Gastrocnemius medialis (tissue), 4 donors: ENCODE data around the gene FN3KRP.
"Not testable (repeated sequence)": the region's sequence is repeated elsewhere in the genome, so short reads cannot be mapped to it uniquely, and the experiment has no call there.

Experiments used
- POLR2A ChIP-seq, 2 donors: fragments of 450-650 bp; IDR thresholded peaks; one replicate each; pipeline ENCODE4 v1.6.1; 2017; ENCODE audit warnings: antibody characterized with exemption in 2 of 2, mild to moderate bottlenecking in 2 of 2, moderate library complexity in 2 of 2
- TF ChIP-seq, protein P1 (sequence below), 5 experiments: fragments of 450-650 bp in 3 of 5; fragments of 200-600 bp in 2 of 5; sonication (generic) in 2 of 5; IDR thresholded peaks in 4 of 5; conservative IDR thresholded peaks in 1 of 5; 1 replicate in 4 of 5; 2 replicates in 1 of 5; pipeline ENCODE4 v1.5.1; 2016 to 2019; ENCODE audit warnings: antibody characterized with exemption in 5 of 5, mild to moderate bottlenecking in 3 of 5, moderate library complexity in 3 of 5

DNA sequence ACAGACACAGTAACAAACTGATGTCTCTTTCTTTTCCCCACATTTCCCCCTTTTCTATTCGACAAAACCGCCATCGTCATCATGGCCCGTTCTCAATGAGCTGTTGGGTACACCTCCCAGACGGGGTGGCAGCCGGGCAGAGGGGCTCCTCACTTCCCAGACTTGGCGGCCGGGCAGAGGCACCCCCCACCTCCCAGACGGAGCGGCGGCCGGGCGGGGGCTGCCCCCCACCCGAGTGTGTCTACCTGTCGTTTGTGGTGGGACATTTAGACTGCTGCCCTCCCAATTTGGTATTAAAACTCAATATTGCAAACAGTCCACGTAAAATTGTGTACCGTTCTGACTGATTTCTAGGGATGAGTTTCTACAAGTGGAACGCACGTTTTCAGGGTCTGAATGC, 58.0 kb downstream of the FN3KRP start:
- TF ChIP-seq, protein P1, sequence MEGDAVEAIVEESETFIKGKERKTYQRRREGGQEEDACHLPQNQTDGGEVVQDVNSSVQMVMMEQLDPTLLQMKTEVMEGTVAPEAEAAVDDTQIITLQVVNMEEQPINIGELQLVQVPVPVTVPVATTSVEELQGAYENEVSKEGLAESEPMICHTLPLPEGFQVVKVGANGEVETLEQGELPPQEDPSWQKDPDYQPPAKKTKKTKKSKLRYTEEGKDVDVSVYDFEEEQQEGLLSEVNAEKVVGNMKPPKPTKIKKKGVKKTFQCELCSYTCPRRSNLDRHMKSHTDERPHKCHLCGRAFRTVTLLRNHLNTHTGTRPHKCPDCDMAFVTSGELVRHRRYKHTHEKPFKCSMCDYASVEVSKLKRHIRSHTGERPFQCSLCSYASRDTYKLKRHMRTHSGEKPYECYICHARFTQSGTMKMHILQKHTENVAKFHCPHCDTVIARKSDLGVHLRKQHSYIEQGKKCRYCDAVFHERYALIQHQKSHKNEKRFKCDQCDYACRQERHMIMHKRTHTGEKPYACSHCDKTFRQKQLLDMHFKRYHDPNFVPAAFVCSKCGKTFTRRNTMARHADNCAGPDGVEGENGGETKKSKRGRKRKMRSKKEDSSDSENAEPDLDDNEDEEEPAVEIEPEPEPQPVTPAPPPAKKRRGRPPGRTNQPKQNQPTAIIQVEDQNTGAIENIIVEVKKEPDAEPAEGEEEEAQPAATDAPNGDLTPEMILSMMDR (IDR thresholded peaks at IDR 0.05 in 4 of 5, conservative IDR thresholded peaks at IDR 0.05 in 1 of 5), result not testable (repeated sequence)
- TF ChIP-seq POLR2A (IDR thresholded peaks at IDR 0.05), result not testable (repeated sequence)
